ENCODE results near the gene PPARG. TPM values are rescaled to one million over a fixed set of nuclear protein-coding genes. Genes with fewer than 3 reads are reported as not detected.

Gene PPARG
- polyA plus RNA-seq, 2 of the 4 experiments (the other 2 are of a cell fraction), result 38.9 to 43.1 TPM

- 97% methylated on average over 2 of the region's 2 CpGs for WGBS (ENCODE audit: missing lambda C conversion rate)
- POLR2A ChIA-PET, result no interaction called here
Observed at GRCh38 chr3:12340506-12340905, 51.6 kb downstream of the PPARG start.

GRCh38 chr3:12342151-12342550 is 53.3 kb downstream of the PPARG start:
- Histone ChIP-seq H3K4me2 (no peak overlapping the region), H3K4me1 (peaks cover 47% of the 10 kb centered on the region), H3K27ac (0 out of 6 replicates have a peak overlapping the region, but pooled peaks of 1 of the 2 experiments have one; percentile 12), H3K4me3 (no peak overlapping the region), H3K9me3 (no peaks in the 10 kb centered on the region)
- no peak for TF ChIP-seq EHF (CRISPR knock-in tag; IDR thresholded peaks at IDR 0.05)
- no peak for TF ChIP-seq HDAC2 (IDR thresholded peaks at IDR 0.05)
- no peak for TF ChIP-seq ZSCAN20 (CRISPR knock-in tag; IDR thresholded peaks at IDR 0.05)
- TF ChIP-seq EHMT2 (IDR thresholded peaks at IDR 0.05; ENCODE audit: low read depth), result no peak
- no peak for TF ChIP-seq GATA3 (IDR thresholded peaks at IDR 0.05; ENCODE audit: borderline replicate concordance)
- no peak for TF ChIP-seq RNF2 (IDR thresholded peaks at IDR 0.05; ENCODE audit: borderline replicate concordance, low read depth)
- TF ChIP-seq HOXB13 (CRISPR knock-in tag; IDR thresholded peaks at IDR 0.05; ENCODE audit: low read depth), result no peak
- POLR2A ChIA-PET, result no interaction called here
- CTCF ChIA-PET, result interaction anchor here (0.6 to 1.6 kb wide), 4 partner anchors 8 to 138 kb away, joined by 3 to 6 read pairs (median 3); no protein-coding TSS in a partner anchor
- FAIRE-seq (no peak), DNase-seq (ENCODE audit: low read depth in 1 of 2, low spot score in 1 of 2) (no peak), ATAC-seq (no peak)

More at GRCh38 chr3:12340506-12340905, 51.6 kb downstream of the PPARG start:
- Histone ChIP-seq H3K4me2 (no peak overlapping the region), H3K4me1 (peaks cover 44% of the 10 kb centered on the region), H3K4me3 (no peak overlapping the region), H3K27ac (no peak overlapping the region), H3K9me3 (no peaks in the 10 kb centered on the region)
- CTCF ChIA-PET, result interaction anchor here (1.1 to 1.6 kb wide), 2 partner anchors 10 to 13 kb away, joined by 3 to 7 read pairs; no protein-coding TSS in a partner anchor
- DNase-seq (ENCODE audit: low read depth in 1 of 2, low spot score in 1 of 2) (no peak), FAIRE-seq (no peak), ATAC-seq (no peak)
- no peak for TF ChIP-seq POLR2A (IDR thresholded peaks at IDR 0.05; ENCODE audit: low read length)
- TF ChIP-seq BHLHE40 (IDR thresholded peaks at IDR 0.05; ENCODE audit: low read depth, low read length), result no peak
- TF ChIP-seq PHF8 (IDR thresholded peaks at IDR 0.05; ENCODE audit: borderline replicate concordance, low read depth), result no peak
- no peak for TF ChIP-seq SREBF2 (IDR thresholded peaks at IDR 0.05)
- TF ChIP-seq HOXB13 (CRISPR knock-in tag; IDR thresholded peaks at IDR 0.05; ENCODE audit: low read depth), result no peak
- TF ChIP-seq E2F6 (IDR thresholded peaks at IDR 0.05; ENCODE audit: borderline replicate concordance, low read depth), result no peak
- no peak for TF ChIP-seq HDAC2 (IDR thresholded peaks at IDR 0.05)
- TF ChIP-seq ZFP36 (IDR thresholded peaks at IDR 0.05; ENCODE audit: borderline replicate concordance, partially characterized antibody), result no peak

DNA sequence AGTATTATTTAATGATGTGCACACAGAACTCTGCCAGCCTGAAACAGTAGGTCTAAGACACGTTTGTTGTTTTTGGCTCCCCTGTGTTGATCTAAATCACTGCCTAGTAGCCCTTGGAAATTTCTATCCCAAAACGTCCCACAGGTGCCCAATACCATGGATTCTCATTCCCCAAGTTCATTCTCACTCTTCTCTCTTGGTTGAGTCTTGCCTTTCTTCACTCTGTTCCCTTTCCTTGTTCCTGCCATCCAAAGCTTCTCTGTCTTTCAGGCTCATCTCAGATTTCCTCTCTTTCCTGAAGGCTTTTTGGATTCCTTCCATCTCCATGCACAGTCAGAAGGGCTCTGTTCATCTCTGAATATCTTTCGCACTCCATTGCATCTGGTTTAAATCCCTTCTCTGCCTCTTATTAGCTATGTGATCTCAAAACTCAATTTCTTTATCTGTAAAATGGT is 54.2 kb downstream of the PPARG start:
- FAIRE-seq, result no peak
- ATAC-seq, result no peak
- no peak for DNase-seq (ENCODE audit: low read depth in 1 of 2, low spot score in 1 of 2)
- 75% methylated on average over 3 of the region's 3 CpGs for WGBS (ENCODE audit: missing lambda C conversion rate)
- Histone ChIP-seq H3K4me2 (no peak overlapping the region), H3K27ac (peak overlapping the region in 1 of 2 experiments; percentile 56; a peak in 2 of 6 replicates), H3K9me3 (no peaks in the 10 kb centered on the region), H3K4me3 (no peak overlapping the region), H3K4me1 (peaks cover 45% of the 10 kb centered on the region)
- ChIA-PET POLR2A (no interaction called here), CTCF (interaction anchor here (1.2 to 1.6 kb wide), 3 partner anchors 9 to 137 kb away, joined by 3 to 6 read pairs (median 3); no protein-coding TSS in a partner anchor)
- TF ChIP-seq ELK1 (IDR thresholded peaks at IDR 0.05; ENCODE audit: low read depth, low read length) (no peak), MYC (IDR thresholded peaks at IDR 0.05; ENCODE audit: borderline replicate concordance, low read length) (no peak), CHD2 (IDR thresholded peaks at IDR 0.05; ENCODE audit: low read length, partially characterized antibody) (no peak), KDM1A (IDR thresholded peaks at IDR 0.05; ENCODE audit: low read depth) (no peak), RFX5 (IDR thresholded peaks at IDR 0.05) (no peak), CEBPB (IDR thresholded peaks at IDR 0.05) (no peak), POLR2A (IDR thresholded peaks at IDR 0.05; ENCODE audit: low read length) (no peak), HOXA7 (CRISPR knock-in tag; IDR thresholded peaks at IDR 0.05) (no peak), NFE2L2 (conservative IDR thresholded peaks at IDR 0.05; ENCODE audit: low read length) (no peak), ESRRA (IDR thresholded peaks at IDR 0.05; ENCODE audit: borderline replicate concordance, low read length) (no peak), ZC3H11A (IDR thresholded peaks at IDR 0.05) (no peak), FOXS1 (CRISPR knock-in tag; IDR thresholded peaks at IDR 0.05) (no peak)
- TF ChIP-seq, protein P1, sequence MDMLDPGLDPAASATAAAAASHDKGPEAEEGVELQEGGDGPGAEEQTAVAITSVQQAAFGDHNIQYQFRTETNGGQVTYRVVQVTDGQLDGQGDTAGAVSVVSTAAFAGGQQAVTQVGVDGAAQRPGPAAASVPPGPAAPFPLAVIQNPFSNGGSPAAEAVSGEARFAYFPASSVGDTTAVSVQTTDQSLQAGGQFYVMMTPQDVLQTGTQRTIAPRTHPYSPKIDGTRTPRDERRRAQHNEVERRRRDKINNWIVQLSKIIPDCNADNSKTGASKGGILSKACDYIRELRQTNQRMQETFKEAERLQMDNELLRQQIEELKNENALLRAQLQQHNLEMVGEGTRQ (IDR thresholded peaks at IDR 0.05), result no peak
